ENCODE data around the gene HDAC4. TPM values are rescaled to one million over a fixed set of nuclear protein-coding genes. Genes with fewer than 3 reads are reported as not detected.

The HDAC4 gene
- polyA plus RNA-seq, 3 donors, result 12.3 to 22.6 (median 14.5) TPM

DNA sequence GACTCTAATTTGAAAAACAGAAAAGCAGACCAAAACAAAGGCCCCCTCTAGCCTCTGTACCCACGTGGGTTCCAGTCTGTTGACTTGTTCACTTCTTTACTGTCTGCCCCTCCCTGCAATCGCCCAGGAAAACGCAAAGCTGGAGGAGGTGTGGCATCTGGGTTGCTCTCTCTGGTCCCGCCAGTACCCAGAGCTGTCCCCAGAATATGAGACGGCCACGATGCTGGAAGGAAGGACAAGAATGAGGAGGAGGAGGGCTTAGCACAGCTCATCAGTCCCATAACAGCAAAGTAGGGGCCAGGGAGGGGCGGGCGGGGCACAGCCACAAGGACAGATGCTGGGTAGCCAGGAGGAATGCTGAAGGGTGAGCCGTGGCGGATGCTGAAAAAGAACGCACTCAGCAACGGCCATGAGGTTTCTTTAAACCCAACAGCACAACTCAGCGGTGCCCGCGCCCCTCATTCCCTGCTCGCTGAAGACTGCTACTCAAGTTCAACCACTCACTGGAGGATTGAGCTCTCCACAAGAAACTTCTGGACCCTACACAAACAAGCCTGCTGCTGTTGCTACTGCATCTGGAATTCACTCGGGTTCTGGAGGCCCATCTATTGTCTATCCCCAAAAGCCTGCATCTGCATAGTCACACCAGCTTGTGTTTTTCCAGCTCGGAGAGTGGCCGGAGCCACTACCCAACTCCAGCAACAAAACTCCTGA, 187.7 kb downstream of the HDAC4 start:
- DNase-seq (ENCODE audit: extremely low read depth in 1 of 11, low read depth in 9 of 11, low spot score in 4 of 11), result no peak

DNA sequence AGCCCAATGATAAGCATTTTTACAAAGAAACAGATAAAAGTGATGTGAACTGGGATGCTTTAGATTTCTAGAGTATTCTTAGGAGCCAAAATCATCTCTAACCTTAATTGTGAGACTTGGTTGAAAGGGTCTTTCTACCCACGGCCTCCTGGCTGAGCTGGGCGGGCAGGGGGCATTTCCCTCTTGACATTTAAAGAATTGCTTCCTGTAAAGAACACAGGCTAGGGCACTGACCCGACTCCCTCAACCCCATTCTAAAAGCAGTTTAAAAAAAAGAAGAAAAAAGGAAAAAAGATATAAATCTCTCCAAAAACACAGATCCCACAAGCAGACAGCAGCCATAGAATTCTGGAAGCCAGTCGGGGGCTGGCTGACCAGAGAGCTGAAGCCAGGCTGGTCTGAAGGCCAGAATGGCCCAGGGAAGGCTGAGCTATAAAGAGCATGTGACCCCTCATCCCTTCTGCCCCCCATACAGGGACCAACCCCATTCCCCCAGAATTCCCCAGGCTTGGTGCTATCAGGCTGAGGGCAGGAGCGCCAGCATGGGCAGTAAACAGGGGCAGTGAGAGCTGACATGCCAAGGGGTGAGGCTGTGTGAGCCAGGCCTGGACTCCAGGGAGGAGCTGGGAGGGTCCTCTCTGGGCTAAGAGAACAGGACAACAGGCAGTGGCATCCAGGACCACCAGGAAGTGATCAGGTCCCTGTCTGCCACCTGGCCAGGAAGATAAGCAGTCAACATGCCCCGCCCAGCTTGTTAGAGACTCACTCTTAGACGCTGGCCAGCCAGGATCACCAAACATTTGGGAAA, 188.5 kb downstream of the HDAC4 start:
- DNase-seq (ENCODE audit: extremely low read depth in 1 of 11, low read depth in 9 of 11, low spot score in 4 of 11), result no peak

DNA sequence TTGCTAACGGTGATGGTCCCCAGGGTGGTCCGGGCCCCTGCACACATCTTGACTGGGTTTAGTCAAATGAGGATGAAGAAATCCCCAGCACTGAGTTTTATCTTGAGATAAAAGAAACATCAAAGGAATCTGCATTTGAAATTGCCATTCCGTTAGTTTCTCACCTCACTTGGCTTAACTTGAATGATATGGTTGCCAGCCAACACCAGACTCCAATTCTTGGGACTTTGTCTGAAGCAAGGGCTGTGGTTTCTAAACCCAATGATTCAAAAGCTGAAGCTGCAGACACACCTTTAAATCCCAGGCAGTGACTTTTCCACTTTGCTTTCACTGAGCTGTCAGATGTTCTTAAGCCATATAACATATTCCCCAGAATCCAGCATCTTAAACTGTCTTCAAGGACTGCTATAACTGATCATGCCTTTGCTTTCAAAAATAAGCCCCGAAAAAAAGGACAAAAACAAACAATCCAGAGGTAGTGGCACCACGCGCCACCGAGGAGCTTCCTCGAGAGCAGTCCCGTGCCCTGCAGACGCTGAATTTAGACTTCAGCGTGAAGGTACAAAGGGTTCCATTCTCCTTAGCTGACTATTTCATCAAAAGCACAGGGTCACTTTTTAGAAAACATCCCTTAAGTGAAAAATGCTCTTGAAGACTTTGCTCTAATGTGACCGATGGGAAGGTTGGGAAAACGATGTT, 189.3 kb downstream of the HDAC4 start:
- DNase-seq (ENCODE audit: extremely low read depth in 1 of 11, low read depth in 9 of 11, low spot score in 4 of 11), result no peak

DNA sequence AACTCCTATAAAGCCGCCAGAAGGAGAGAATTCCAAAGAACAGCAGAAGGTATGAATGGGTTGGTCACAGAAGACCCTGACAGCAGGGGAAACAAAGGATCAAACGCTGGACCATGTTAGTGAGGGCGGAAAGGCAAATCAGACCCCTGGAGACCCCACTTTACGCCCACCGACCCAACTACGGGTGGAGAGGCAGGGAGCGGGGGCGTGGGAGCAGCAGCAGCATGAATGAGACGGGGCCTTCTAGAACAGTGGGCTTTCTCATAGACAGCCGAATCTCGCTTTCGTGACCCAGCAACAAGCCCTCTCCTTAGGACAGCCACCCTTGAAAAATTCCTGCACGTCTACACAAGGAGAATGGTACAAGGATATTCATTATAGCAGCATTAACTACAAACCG, 191.0 kb downstream of the HDAC4 start:
- no peak for DNase-seq (ENCODE audit: extremely low read depth in 1 of 11, low read depth in 9 of 11, low spot score in 4 of 11)

- DNase-seq (ENCODE audit: extremely low read depth in 1 of 11, low read depth in 9 of 11, low spot score in 4 of 11), result no peak
Measured at GRCh38 chr2:239208465-239209180, 192.2 kb downstream of the HDAC4 start.

DNA sequence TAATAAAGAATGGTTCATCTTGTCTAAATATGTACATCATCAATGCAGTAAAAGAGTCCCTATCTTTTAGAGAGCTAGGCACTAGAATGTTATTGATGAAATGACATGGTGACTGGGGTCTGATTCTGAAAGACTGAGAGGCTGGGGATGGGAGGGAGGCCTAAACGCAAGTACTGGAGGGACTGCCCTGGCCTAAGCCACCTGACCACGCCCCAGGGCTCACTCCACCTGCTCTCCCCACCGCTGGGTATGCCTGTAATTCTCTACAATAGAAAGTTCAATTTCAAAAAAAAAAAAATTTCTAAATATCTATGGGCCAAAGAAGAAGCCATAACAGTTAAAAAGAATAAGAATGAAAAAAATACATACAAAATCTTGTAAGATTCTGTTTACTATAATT, 194.0 kb downstream of the HDAC4 start:
- no peak for DNase-seq (ENCODE audit: extremely low read depth in 1 of 11, low read depth in 9 of 11, low spot score in 4 of 11)

DNA sequence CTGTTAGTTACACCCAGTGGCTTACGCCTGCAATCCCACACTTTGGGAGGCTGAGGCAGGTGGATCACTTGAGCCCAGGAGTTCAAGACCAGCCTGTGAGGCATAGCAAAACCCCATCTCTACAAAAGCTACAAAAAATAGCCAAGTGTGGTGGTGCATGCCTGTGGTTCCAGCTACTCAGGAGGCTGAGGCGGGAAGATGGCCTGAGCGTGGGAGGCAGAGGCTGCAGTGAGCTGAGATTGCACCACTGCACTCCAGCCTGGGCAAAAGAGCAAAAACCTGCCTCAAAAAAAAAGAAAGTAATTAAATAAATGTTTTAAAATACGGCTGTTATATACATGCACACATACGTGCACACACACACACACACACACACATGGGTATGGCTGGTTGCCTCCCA, 194.8 kb downstream of the HDAC4 start:
- no peak for DNase-seq (ENCODE audit: extremely low read depth in 1 of 11, low read depth in 9 of 11, low spot score in 4 of 11)

GRCh38 chr2:239204876-239205468, 195.8 kb downstream of the HDAC4 start:
- DNase-seq (ENCODE audit: extremely low read depth in 1 of 11, low read depth in 9 of 11, low spot score in 4 of 11), result no peak

- no peak for DNase-seq (ENCODE audit: extremely low read depth in 1 of 11, low read depth in 9 of 11, low spot score in 4 of 11)
Measured at GRCh38 chr2:239204136-239204875, 196.5 kb downstream of the HDAC4 start.

DNA sequence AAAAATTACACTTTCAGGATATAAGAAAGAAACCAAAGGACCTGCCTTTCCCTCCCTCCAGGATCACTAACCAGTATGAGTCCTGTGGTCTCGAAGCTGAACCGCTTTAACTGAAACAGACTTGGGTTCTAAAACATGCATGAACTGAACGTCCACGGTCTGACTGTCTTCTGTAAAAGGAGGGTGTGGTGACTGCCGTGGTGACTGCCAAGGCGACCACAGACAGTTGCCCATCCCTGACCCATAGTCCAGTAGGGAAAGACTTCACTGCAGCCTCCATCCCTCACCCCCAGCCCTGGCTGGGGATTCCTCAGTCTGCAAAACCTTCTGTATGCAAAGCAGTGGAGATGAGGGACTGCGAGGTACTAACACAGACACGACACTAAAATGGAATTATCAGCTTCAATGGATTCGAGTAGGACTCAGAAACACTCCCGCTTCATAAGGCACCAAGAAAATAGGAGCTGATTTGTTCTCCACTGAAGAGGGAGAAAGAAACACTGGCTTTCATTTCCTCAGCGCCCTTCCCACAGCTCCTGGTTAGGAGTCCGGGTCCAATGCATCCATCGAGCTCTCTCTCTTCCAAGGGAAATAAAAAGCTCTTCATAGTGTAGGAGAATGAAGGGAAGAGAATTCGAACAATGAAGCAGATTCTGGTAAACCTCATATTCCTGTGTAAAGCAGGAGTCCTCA, 197.2 kb downstream of the HDAC4 start:
- no peak for DNase-seq (ENCODE audit: extremely low read depth in 1 of 11, low read depth in 9 of 11, low spot score in 4 of 11)

DNA sequence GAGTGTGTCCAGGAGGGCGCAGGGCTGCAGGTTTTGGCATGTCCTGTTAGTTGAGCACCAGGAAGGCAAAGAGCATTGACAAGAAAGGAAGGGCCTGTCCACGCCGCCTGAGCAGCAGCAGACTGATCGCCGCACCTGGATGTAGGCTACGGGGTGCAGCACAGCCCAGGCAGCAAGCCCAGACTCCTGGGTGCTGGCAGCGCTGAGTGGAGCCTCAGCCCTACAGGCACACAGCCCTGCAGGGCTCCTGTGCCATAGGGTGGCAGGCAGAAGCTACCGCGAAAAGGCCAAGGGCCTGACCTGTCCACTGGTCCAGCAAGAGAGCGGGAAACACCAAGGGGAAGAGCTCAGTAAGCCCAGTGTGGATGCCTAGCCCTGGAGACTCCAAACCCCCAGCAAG, 198.0 kb downstream of the HDAC4 start:
- no peak for DNase-seq (ENCODE audit: extremely low read depth in 1 of 11, low read depth in 9 of 11, low spot score in 4 of 11)

DNA sequence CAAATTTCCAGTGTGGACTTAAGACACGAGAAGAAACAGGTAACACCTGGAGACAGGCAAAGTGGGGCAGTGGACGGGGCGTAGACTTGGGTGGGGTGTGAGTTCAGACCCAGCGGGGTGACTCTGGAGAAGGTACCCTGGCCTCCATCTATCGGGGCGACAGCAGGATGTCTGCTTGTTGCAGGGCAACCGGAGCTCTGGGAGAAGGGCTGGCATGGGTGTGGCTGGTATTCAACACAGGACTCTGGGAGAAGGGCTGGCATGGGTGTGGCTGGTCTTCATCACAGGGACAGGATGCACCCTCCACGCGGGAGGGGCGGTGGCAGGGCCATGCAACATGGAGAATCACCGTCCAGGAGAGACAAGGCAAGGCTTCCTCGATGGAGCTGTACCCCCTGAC, 198.5 kb downstream of the HDAC4 start:
- no peak for DNase-seq (ENCODE audit: extremely low read depth in 1 of 11, low read depth in 9 of 11, low spot score in 4 of 11)

- no peak for DNase-seq (ENCODE audit: extremely low read depth in 1 of 11, low read depth in 9 of 11, low spot score in 4 of 11)
Measured at GRCh38 chr2:239201884-239202283, 198.9 kb downstream of the HDAC4 start.

DNA sequence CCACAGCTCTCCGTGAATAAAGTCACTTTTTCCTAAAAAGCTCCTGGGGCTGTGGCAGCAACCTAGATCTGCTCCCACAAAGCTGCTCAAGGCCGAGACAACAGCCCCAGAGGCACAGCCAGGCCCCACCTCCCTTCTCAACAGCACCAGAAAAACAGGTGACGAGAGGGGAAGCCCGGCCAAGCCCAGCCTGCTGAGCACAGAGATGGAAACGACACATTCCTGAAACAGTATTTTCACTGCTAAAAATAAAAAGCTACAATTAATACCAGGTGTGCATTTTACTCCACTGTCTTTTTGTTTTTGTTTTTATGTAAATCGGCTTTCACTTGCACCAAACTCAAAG, 199.3 kb downstream of the HDAC4 start:
- DNase-seq (ENCODE audit: extremely low read depth in 1 of 11, low read depth in 9 of 11, low spot score in 4 of 11), result no peak

DNA sequence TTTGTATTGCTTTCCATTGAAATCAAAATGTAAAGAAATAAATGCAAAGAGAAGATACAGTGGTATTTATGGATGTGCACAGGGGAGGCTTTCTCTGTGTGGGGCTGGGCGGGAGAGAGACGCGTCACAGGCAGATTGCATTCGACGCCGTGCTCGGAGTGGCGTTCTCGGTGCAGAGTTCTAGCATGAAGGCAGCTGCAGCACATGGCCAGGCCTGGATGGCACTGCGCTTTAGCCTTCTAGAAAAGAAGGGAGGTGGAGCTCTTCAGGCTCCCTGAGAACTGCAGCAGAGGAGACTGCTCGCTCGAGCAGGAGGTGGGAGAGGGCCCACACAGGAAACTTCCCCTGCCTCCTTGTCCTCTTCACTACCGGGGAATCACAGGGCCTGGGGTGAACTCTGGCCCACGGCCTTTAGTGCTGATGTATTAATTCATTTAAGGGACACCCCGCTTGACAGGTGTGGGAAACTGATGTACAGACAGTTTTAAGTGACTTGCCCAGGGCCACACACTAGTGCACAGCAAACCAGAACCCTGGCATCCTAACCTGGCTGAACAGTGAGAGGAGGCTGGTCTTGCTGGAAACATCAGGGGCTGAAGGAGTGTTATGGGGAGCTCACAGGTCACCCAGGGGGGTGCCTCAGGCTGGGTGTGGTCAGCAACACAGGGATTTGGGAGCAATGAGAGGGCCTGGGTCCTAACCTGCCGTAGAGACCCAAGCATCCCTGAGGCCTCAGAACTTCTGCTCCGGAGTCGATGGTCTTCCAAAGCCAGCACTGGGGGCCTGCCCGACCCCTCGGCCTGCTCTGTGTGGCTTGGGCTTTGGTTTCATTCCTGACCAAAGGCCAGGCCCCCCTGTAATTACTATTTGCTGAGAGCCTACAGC, 199.9 kb downstream of the HDAC4 start:
- no peak for DNase-seq (ENCODE audit: extremely low read depth in 1 of 11, low read depth in 9 of 11, low spot score in 4 of 11)

- peak in 1 of 11 donors; percentile 33 for DNase-seq (ENCODE audit: extremely low read depth in 1 of 11, low read depth in 9 of 11, low spot score in 4 of 11)
Measured at GRCh38 chr2:239199041-239199768, 201.6 kb downstream of the HDAC4 start.
